EH (cell line): ENCODE results near the gene SRPK3.

Experiments
- DNase-seq: peaks from one replicate; pipeline ENCODE4 v3.0.0-alpha.2; 2015; ENCODE audit warnings: low read depth

Gene SRPK3

DNA sequence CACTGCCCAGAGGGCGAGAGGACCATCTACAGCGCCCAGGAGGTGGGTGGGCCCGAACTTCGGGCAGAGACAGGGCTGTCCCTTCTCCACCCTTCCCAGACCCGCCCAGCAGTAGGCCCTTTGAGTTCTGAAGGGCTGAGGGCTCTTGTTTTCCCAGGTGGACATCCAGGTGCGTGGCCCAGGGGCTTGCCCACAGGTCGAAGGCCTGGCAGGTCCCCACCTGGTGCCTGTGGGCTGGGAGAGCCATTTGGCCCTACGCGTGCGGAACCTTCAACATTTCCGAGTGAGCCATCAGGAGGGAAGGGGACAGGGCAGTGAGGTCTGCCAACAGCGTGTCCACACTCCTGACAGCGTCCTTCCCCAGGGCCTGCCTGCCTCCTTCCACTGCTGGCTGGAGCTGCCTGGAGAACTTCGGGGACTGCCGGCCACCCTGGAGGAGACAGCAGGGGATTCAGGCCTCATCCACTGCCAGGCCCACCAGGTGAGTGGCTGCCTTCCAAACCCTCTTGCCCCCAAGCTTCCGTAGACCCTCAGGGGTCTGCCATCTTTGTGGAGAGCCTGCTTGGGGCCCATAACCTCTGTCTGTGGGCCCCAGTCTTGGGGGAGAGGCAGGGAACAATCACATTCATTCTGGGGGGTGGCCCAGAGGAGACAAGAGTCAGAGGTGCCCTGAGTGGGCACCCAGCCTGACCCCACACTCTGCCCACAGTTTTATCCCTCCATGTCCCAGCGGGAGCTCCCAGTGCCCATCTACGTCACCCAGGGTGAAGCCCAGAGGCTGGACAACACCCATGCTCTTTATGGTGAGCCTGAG, 10.0 kb upstream of the SRPK3 start:
- DNase-seq, result no peak

DNA sequence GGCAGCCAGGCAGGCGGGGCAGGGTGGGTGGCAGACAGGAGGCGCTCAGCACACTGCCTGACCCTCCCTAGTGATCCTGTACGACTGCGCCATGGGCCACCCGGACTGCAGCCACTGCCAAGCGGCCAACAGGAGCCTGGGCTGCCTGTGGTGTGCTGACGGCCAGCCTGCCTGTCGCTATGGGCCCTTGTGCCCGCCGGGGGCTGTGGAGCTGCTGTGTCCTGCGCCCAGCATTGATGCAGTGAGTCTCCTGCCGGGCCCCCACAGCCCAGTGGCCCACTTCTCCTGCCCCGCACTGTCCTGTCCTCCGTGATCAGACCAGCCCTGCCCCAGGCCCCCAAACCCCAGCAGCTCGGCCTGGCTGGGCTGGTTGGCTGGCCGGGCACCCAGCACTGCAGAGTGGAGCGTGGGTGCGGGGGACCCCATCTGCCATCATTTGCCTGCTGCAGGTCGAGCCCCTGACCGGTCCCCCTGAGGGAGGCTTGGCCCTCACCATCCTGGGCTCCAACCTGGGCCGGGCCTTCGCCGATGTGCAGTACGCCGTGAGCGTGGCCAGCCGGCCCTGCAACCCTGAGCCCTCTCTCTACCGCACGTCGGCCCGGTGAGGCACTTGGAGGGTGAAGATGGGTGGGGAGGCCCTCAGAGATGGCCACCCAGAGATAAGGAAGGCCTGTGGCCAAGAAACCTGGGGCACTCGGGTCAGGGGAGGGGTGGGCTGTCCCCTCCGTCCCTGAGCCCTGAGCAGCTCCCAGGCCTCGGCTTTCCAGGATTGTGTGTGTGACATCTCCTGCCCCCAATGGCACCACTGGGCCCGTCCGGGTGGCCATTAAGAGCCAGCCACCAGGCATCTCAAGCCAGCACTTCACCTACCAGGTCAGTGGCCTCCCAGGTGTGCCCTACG, 9.2 kb upstream of the SRPK3 start:
- no peak for DNase-seq

DNA sequence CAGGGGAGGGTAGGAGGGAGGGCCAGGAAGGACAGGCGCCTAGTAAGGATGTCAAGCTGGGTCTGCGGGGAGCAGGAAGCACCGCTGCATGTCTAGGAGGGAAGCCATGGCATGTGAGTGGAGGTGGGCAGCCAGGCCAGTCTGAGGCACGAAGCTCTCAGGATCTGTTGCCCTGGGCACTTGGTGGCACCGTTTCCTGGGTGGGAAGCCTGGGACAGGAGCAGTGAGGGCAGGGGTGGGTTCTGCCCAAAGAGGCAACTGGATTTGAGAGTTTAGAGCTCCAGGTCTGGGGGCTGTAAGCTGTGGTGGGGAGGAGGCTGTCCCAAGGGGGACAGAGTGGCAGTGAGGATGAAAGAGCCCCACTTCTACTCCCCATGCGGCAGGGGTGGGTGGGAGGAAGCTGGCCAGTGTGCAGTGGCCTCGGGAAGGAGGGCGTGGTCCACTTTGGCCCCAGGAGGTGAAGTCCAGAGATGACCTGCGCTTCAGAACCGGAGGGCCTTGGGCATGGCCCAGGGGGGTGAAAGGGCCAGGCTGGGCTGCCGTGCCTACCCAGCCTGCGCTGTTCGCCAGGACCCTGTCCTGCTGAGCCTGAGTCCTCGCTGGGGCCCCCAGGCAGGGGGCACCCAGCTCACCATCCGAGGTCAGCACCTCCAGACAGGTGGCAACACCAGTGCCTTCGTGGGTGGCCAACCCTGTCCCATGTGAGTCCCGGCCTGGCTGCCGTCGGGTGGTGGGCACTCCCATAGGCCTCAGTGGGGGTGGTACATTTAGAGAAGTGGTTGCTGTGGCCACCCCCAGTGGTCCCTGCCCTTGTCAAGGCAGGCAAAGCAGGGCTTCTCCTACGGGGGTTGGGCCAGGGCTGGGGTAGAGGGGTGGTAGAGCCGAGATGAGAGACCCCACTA, 8.3 kb upstream of the SRPK3 start:
- DNase-seq, result no peak

GRCh38 chrX:153773218-153773611, 7.6 kb upstream of the SRPK3 start:
- DNase-seq, result no peak

- DNase-seq, result no peak
Observed at GRCh38 chrX:153773741-153774575, 6.9 kb upstream of the SRPK3 start.

GRCh38 chrX:153774576-153775292, 6.1 kb upstream of the SRPK3 start:
- no peak for DNase-seq

- DNase-seq, result no peak
Observed at GRCh38 chrX:153775293-153776119, 5.3 kb upstream of the SRPK3 start.

GRCh38 chrX:153776120-153776599, 4.7 kb upstream of the SRPK3 start:
- no peak for DNase-seq

GRCh38 chrX:153776611-153777045, 4.2 kb upstream of the SRPK3 start:
- no peak for DNase-seq

GRCh38 chrX:153777261-153778090, 3.4 kb upstream of the SRPK3 start:
- DNase-seq, result no peak

DNA sequence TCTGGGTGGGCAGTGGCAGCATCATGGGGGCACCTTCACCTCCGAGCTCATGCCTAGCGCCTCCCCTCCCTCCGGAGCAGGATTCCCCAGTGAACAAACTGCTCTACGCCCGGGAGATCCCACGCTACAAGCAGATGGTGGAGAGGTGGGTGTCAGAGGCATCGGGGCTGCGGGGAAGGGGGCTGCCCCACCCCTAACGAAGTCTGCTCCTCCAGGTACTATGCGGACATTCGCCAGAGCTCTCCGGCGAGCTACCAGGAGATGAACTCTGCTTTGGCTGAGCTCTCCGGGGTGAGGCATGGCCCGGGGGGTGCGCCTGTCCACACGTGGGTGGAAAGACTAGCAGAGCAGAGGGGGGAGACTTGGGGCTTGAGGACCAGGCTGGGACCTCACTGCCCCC, 2.7 kb upstream of the SRPK3 start:
- DNase-seq, result no peak

DNA sequence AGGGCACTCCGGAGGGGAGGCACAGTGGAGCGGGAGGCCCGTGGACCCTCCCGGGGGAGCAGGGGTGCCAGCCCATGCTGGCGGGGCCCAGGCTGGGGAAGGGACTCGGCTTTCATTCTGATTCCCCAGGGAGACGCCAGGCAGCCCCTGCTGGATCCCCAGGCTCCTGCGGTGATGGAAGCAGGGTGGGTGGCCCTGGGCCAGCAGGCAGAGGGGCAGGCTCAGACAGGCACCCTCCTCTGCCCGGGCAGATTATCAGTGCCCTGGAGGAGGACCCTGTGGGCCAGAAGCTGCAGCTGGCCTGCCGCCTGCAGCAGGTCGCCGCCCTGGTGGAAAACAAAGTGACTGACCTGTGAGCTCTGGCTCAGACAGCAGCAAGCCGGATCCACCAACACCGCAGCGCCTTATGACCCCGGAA, 2.1 kb upstream of the SRPK3 start:
- DNase-seq, result no peak

GRCh38 chrX:153779891-153780677, 757 bp upstream of the SRPK3 start:
- DNase-seq, result peak; percentile 38

DNA sequence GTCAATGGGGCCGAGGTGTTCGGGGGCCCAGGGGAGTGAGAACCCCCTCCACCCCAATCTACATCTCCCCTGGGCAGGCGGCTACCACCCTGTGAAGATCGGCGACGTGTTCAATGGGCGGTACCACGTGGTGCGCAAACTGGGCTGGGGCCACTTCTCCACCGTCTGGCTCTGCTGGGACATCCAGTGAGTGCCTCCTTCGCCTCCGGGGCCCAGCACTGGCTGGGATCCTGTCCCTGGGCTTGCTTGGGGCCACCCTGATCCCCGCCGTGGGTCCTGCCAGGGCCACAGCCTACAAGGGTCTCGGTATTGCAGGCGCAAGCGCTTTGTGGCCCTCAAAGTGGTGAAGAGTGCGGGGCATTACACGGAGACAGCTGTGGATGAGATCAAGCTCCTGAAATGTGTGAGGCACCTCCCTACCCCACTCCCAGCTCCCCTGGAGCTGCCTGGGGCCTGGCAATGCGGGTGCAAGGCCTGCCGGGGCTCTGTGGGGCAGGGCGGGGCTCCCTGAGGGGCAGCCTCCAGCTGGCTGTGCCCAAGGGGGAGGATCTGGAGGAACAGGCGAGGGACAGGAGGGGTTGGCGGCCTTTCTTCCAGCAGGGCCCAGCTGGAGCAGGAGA, 697 bp downstream of the SRPK3 start:
- no peak for DNase-seq

GRCh38 chrX:153782313-153782712, 1.5 kb downstream of the SRPK3 start:
- no peak for DNase-seq

GRCh38 chrX:153782871-153783270, 2.0 kb downstream of the SRPK3 start:
- DNase-seq, result no peak

- DNase-seq, result no peak
Observed at GRCh38 chrX:153783378-153784013, 2.7 kb downstream of the SRPK3 start.
